SU-DHL-6 (cell line): ENCODE results near the gene LGALS16.

Experiments
- EZH2phosphoT487 ChIP-seq: fragments of 200-600 bp; sonication (generic), shearing (Covaris generic); conservative IDR thresholded peaks from 2 replicates; pipeline ENCODE4 v1.6.1; 2018; ENCODE audit warnings: mild to moderate bottlenecking, antibody characterized with exemption, low read length, moderate library complexity, mixed read lengths
- TF ChIP-seq, protein P1 (sequence below): fragments of 200-600 bp; sonication (generic); IDR thresholded peaks from one replicate; pipeline ENCODE4 v1.5.1; 2017; ENCODE audit warnings: antibody characterized with exemption, mild to moderate bottlenecking, low read length, moderate library complexity; ENCODE audit not compliant: insufficient read depth, poor library complexity, severe bottlenecking

DNA sequence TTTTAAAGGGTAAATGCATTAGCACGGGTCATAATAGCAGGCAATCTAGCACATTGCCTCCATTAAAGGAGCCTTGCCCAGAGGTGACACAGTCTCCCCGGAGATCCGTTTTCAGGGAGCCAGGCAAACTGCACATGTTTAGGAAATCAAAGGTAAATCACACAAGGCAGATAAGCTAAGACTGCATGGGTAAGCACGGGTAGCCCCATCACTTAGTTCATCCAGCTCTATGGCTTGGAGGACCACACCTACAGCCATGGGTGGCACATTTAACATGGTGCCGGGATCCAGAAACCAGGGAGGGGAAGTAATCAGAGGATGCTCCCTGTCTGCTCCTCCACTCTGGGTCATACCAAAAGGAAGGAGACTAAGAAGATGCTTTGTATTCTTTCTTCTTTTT, 16.8 kb downstream of the LGALS16 start:
- TF ChIP-seq, protein P1, sequence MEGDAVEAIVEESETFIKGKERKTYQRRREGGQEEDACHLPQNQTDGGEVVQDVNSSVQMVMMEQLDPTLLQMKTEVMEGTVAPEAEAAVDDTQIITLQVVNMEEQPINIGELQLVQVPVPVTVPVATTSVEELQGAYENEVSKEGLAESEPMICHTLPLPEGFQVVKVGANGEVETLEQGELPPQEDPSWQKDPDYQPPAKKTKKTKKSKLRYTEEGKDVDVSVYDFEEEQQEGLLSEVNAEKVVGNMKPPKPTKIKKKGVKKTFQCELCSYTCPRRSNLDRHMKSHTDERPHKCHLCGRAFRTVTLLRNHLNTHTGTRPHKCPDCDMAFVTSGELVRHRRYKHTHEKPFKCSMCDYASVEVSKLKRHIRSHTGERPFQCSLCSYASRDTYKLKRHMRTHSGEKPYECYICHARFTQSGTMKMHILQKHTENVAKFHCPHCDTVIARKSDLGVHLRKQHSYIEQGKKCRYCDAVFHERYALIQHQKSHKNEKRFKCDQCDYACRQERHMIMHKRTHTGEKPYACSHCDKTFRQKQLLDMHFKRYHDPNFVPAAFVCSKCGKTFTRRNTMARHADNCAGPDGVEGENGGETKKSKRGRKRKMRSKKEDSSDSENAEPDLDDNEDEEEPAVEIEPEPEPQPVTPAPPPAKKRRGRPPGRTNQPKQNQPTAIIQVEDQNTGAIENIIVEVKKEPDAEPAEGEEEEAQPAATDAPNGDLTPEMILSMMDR: no peak
- TF ChIP-seq EZH2phosphoT487: no peak
